Ovary (tissue), 9 donors: ENCODE data around the gene ENOX1. TPM values are rescaled to one million over a fixed set of nuclear protein-coding genes. Genes with fewer than 3 reads are reported as not detected.

Experiments
- DNase-seq, 5 donors: peaks; one replicate each; pipeline ENCODE4 v3.0.0-alpha.2; 2019 to 2020
- H3K27ac ChIP-seq, 2 donors: fragments of 200-600 bp; one replicate each; pipeline versions ENCODE4 v1.5.1 to v1.8.0; 2019 to 2022
- H3K27me3 ChIP-seq: fragments of 200-600 bp; one replicate; pipeline ENCODE4 v1.8.0; 2022
- H3K36me3 ChIP-seq: fragments of 200-600 bp; sonication (generic); one replicate; pipeline ENCODE4 v1.5.1; 2019
- H3K4me1 ChIP-seq: one replicate; pipeline ENCODE4 v1.8.1; 2013; ENCODE audit warnings: mild to moderate bottlenecking, moderate library complexity; ENCODE audit not compliant: insufficient read depth
- H3K4me3 ChIP-seq: fragments of 200-600 bp; sonication (generic); one replicate; pipeline ENCODE4 v1.5.1; 2017
- H3K9me3 ChIP-seq, 2 donors: fragments of 200-600 bp in 1 of 2; sonication (generic) in 1 of 2; one replicate each; pipeline versions ENCODE4 v1.5.1 to v1.8.1; 2013 to 2019; ENCODE audit warnings: mild to moderate bottlenecking in 1 of 2, moderate library complexity in 1 of 2
- EP300 ChIP-seq: sonication (generic); formaldehyde crosslinking; IDR thresholded peaks from one replicate; pipeline ENCODE4 v1.6.1; 2017; ENCODE audit warnings: antibody characterized with exemption
- POLR2A ChIP-seq: fragments of 450-650 bp; IDR thresholded peaks from one replicate; pipeline ENCODE4 v1.6.1; 2017; ENCODE audit warnings: antibody characterized with exemption, mild to moderate bottlenecking, moderate library complexity
- WGBS, 3 donors: extraction: QIAGEN DNeasy Blood & Tissue Kit in 1 of 3; methylation state at CpG; one replicate each; pipeline versions ENCODE4 v1.1.5 to v1.1.7; 2013 to 2017; 5-methylcytosine and 5-hydroxymethylcytosine counted together
- intact Hi-C, 4 donors: fragments of 100-400 bp; cut with DNase I; formaldehyde crosslinking; loops; one replicate each; pipeline versions ENCODE4 v1.11.0 to v1.15.1; 2022 to 2023
- polyA plus RNA-seq, 2 donors: library from polyadenylated mRNA; stranded (reverse); fragments of 200-250 nt in 1 of 2; fragments of 350-450 nt in 1 of 2; fragmentation: Illumina TruSeq in 1 of 2; extraction: RNeasy Lipid Tissue Mini Kit (QIAGEN cat#74804) in 1 of 2; gene quantifications; one replicate each; pipeline ENCODE4 v1.2.3, GENCODE V29; 2013 to 2014
- total RNA-seq, 7 donors: library from RNA; depleted of rRNA in 2 of 7; stranded (reverse); fragments of >200 nt in 2 of 7; fragmentation: NEBNext Ultra II Directional in 3 of 7; extraction: Animal tissue kit (Norgen Biotek cat#: 25700) in 3 of 7; gene quantifications; one replicate each; pipeline versions ENCODE4 v1.1.0 to v1.2.4, GENCODE V29; 2016 to 2023
- TF ChIP-seq, protein P1 (sequence below), 3 donors: fragments of 450-650 bp in 2 of 3; fragments of 200-600 bp in 1 of 3; IDR thresholded peaks; one replicate each; pipeline versions ENCODE4 v1.5.1 to v1.8.0; 2016 to 2022; ENCODE audit warnings: antibody characterized with exemption in 3 of 3, mild to moderate bottlenecking in 1 of 3
- donor health status: DM: no; HTN: no; CAD: no; lungs with moderate emphysema.
- donor health status: DM: no; HTN: no; CAD: no.
- donor health status: Bipolar disorder and iron deficiency.
- donor health status: DM: yes; HTN: yes; CAD: no.
- donor health status: DM: no; HTN: no; CAD: no.
- donor health status: DM: yes; HTN: yes; CAD: no.

ENOX1 gene
- total and polyA plus RNA-seq, 9 donors, result 3.6 to 17.5 (median 7.8) TPM

DNA sequence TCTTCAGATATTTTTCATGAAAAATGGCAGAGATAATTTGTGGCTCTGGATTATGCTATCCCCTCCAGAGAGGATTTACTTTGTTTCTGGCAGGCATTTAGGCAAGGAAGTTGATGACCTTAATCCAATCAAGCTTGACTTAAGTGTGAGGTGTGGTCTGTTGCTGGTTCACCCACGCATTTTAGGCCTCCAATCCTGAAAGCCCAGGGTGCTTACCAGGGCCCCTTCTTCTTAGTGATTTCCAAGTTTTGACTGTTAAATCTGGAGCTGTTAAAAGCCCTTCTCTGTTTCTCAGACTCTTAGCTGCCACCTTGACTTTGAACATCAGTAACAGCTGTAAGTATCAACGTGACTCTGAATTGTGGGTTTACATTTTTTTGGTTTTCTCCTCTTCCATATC is 601.5 kb downstream of the ENOX1 start:
- no peak for TF ChIP-seq EP300
- TF ChIP-seq, protein P1, sequence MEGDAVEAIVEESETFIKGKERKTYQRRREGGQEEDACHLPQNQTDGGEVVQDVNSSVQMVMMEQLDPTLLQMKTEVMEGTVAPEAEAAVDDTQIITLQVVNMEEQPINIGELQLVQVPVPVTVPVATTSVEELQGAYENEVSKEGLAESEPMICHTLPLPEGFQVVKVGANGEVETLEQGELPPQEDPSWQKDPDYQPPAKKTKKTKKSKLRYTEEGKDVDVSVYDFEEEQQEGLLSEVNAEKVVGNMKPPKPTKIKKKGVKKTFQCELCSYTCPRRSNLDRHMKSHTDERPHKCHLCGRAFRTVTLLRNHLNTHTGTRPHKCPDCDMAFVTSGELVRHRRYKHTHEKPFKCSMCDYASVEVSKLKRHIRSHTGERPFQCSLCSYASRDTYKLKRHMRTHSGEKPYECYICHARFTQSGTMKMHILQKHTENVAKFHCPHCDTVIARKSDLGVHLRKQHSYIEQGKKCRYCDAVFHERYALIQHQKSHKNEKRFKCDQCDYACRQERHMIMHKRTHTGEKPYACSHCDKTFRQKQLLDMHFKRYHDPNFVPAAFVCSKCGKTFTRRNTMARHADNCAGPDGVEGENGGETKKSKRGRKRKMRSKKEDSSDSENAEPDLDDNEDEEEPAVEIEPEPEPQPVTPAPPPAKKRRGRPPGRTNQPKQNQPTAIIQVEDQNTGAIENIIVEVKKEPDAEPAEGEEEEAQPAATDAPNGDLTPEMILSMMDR (IDR thresholded peaks at IDR 0.05), result no peak
- TF ChIP-seq POLR2A, result no peak
- WGBS, 3 donors, result 67 to 84% (median 71%) methylated on average over 2 of the region's 2 CpGs
- no peak for DNase-seq

DNA sequence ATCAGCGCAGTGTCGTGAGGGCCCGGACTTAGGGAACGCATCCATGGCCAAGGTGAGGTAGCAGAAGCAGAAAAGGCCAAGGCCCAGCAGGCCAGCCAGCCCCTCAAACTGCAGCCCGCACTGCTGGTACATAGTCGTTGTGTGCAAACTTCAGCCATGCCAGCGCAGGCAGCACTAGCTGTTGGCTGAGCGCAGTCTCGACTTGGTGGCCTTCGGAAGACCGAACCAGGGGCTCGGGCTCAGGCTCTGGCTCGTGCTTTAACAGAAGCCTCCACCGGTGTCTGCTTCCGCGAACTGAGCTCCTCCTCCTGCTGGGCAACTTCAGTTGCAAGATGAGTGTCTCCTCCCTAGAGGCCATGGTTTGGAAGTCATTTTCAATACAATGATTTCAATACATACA is 605.9 kb downstream of the ENOX1 start:
- no peaks in the 10 kb centered on the region for H3K9me3 ChIP-seq
- no peaks in the 10 kb centered on the region for H3K27me3 ChIP-seq
- WGBS, 3 donors, result 90 to 92% (median 92%) methylated on average over 16 of the region's 16 CpGs
- H3K36me3 ChIP-seq, result no peaks in the 10 kb centered on the region
- DNase-seq, result no peak
- intact Hi-C loops, result no loop called here
- H3K27ac ChIP-seq, result no peak overlapping the region
- no peaks in the 10 kb centered on the region for H3K4me1 ChIP-seq
- H3K4me3 ChIP-seq, result no peak overlapping the region
- TF ChIP-seq, protein P1 (IDR thresholded peaks at IDR 0.05), result no peak
- TF ChIP-seq EP300 (no peak), POLR2A (no peak)

More for the DNA sequence above, 601.5 kb downstream of the ENOX1 start:
- Histone ChIP-seq H3K4me3 (no peak overlapping the region), H3K36me3 (no peaks in the 10 kb centered on the region), H3K9me3 (no peaks in the 10 kb centered on the region), H3K27ac (no peak overlapping the region), H3K27me3 (no peaks in the 10 kb centered on the region), H3K4me1 (no peaks in the 10 kb centered on the region)
- intact Hi-C loops, result no loop called here

DNA sequence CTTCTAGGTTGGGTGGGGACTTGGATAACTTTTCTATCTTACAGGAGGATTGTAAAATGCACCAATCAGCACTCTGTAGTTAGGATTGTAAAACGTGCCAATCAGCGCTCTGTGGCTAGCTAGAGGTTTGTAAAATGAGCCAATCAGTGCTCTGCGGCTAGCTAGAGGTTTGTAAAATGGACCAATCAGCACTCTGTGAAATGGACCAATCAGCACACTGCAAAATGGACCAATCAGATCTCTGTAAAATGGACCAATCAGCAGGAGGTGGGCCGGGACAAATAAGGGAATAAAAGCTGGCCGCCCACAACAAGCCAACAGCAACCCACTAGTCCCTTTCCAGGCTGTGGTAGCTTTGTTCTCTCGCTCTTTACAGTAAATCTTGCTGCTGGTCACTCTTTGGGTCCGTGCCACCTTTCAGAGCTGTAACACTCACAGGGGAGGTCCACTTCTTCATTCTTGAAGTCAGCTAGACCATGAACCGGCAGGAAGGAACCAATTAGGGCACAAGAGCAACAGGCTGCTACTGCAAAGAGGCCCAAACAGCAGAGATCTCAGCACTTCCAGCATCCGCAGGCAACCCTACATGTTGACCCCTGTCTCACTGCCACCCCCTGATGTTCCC is 606.6 kb downstream of the ENOX1 start:
- H3K27ac ChIP-seq, result no peak overlapping the region
- 92 to 97% (median 95%) methylated on average over 9 of the region's 9 CpGs for WGBS, 3 donors
- no peak for DNase-seq
- H3K9me3 ChIP-seq, result no peaks in the 10 kb centered on the region
- H3K4me3 ChIP-seq, result no peak overlapping the region
- no peaks in the 10 kb centered on the region for H3K4me1 ChIP-seq
- intact Hi-C loops, result no loop called here
- no peaks in the 10 kb centered on the region for H3K27me3 ChIP-seq
- TF ChIP-seq, protein P1 (IDR thresholded peaks at IDR 0.05), result no peak
- TF ChIP-seq POLR2A (no peak), EP300 (no peak)
- no peaks in the 10 kb centered on the region for H3K36me3 ChIP-seq

DNA sequence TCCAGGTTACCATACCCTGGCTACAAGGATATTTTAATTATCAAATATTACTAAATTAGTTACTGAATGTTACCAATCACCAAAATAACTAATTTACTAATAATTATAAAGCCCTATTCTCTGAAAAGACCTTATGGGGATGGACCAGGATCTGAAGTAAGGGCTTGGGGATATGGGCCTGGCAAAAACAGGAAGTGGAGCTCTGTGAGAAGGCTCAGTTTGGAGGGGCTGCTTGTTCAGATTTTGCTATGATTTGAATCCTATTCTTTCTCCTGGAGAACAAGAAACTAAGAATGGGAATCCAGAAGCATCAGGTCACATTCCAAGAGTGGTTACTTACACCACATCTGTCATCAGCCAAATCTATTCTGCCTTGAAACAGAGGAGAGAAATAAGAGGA is 615.3 kb downstream of the ENOX1 start:
- intact Hi-C loops, result no loop called here
- Histone ChIP-seq H3K36me3 (no peaks in the 10 kb centered on the region), H3K4me3 (no peak overlapping the region), H3K9me3 (no peaks in the 10 kb centered on the region), H3K4me1 (no peaks in the 10 kb centered on the region), H3K27me3 (no peaks in the 10 kb centered on the region), H3K27ac (no peak overlapping the region)
- TF ChIP-seq POLR2A (no peak), EP300 (no peak)
- TF ChIP-seq, protein P1 (IDR thresholded peaks at IDR 0.05), result no peak
- DNase-seq, result no peak
